Lower leg skin (tissue), 4 donors: Measurements from ENCODE around the gene LGMN. TPM values are rescaled to one million over a fixed set of nuclear protein-coding genes. Genes with fewer than 3 reads are reported as not detected.
A peak's percentile ranks its signal among the peaks of the same experiment; 100 is the strongest.

ENCODE experiments used
- DNase-seq, 2 donors: peaks; one replicate each; pipeline ENCODE4 v3.0.0-alpha.2; 2019; ENCODE audit warnings: low spot score in 2 of 2
- H3K4me3 ChIP-seq: fragments of 200-600 bp; sonication (generic); 2 replicates; pipeline ENCODE4 v1.5.1; 2017; ENCODE audit warnings: mild to moderate bottlenecking, low read depth; ENCODE audit not compliant: poor library complexity, severe bottlenecking
- CTCF ChIP-seq, 3 donors: fragments of 450-650 bp; IDR thresholded peaks; one replicate each; pipeline ENCODE4 v1.5.1; 2016; ENCODE audit warnings: antibody characterized with exemption in 3 of 3, mild to moderate bottlenecking in 3 of 3, moderate library complexity in 2 of 3
- POLR2A ChIP-seq, 2 donors: fragments of 450-650 bp; IDR thresholded peaks; one replicate each; pipeline ENCODE4 v1.6.1; 2016 to 2017; ENCODE audit warnings: antibody characterized with exemption in 2 of 2, mild to moderate bottlenecking in 1 of 2, moderate library complexity in 1 of 2
- WGBS, 2 donors: methylation state at CpG; one replicate each; pipeline ENCODE4 v1.1.5; 2018; 5-methylcytosine and 5-hydroxymethylcytosine counted together
- intact Hi-C: fragments of 100-400 bp; cut with DNase I; formaldehyde crosslinking; loops from one replicate; pipeline ENCODE4 v1.15.0; 2023; ENCODE audit warnings: low total_unique reads
- total RNA-seq, 4 donors: library from RNA; depleted of rRNA; stranded (reverse); fragments of >200 nt; gene quantifications; one replicate each; pipeline ENCODE4 v1.1.0, GENCODE V29; 2016

LGMN gene
- total RNA-seq, 4 donors from 2014 or later = 36.5 to 48.0 (median 41.3) TPM

- DNase-seq = no peak
- intact Hi-C loops = loop anchor here (10.0 kb wide), 1 partner anchor 96 kb away; no protein-coding TSS in a partner anchor
- 88% methylated on average over 27 to 30 of the region's 30 CpGs for WGBS, 2 donors
- no peak overlapping the region for H3K4me3 ChIP-seq
- TF ChIP-seq CTCF (IDR thresholded peaks at IDR 0.05) = no peak
- no peak for TF ChIP-seq POLR2A (IDR thresholded peaks at IDR 0.05)
Observed at GRCh38 chr14:92688434-92689375, 59.7 kb downstream of the LGMN start.

GRCh38 chr14:92687681-92688433 is 60.6 kb downstream of the LGMN start:
- intact Hi-C loops = loop anchor here (10.0 kb wide), 1 partner anchor 97 kb away; no protein-coding TSS in a partner anchor
- DNase-seq = no peak
- WGBS, 2 donors = 48 to 65% methylated on average over 58 to 77 of the region's 80 CpGs
- H3K4me3 ChIP-seq = no peak overlapping the region
- TF ChIP-seq POLR2A (IDR thresholded peaks at IDR 0.05) = no peak
- TF ChIP-seq CTCF (IDR thresholded peaks at IDR 0.05) = no peak

GRCh38 chr14:92686900-92687427 is 61.5 kb downstream of the LGMN start:
- intact Hi-C loops = loop anchor here (10.0 kb wide), 1 partner anchor 98 kb away; no protein-coding TSS in a partner anchor
- TF ChIP-seq POLR2A (IDR thresholded peaks at IDR 0.05) = no peak
- TF ChIP-seq CTCF (IDR thresholded peaks at IDR 0.05) = peak in 2 of 3 donors; percentile 38 to 78
- WGBS, 2 donors = 33 to 41% methylated on average over 20 to 25 of the region's 45 CpGs
- no peak overlapping the region for H3K4me3 ChIP-seq
- DNase-seq = peak; percentile 54 to 96

- TF ChIP-seq POLR2A (IDR thresholded peaks at IDR 0.05) = no peak
- no peak for TF ChIP-seq CTCF (IDR thresholded peaks at IDR 0.05)
- WGBS, 2 donors = 76 to 78% methylated on average over 9 of the region's 9 CpGs
- H3K4me3 ChIP-seq = no peak overlapping the region
- no peak for DNase-seq
- intact Hi-C loops = loop anchor here (10.0 kb wide), 1 partner anchor 98 kb away; no protein-coding TSS in a partner anchor
Observed at GRCh38 chr14:92686411-92686899, 62.0 kb downstream of the LGMN start.

- intact Hi-C loops = loop anchor here (10.0 kb wide), 1 partner anchor 99 kb away; no protein-coding TSS in a partner anchor
- no peak overlapping the region for H3K4me3 ChIP-seq
- WGBS, 2 donors = 90 to 93% methylated on average over 4 of the region's 4 CpGs
- no peak for DNase-seq
- no peak for TF ChIP-seq POLR2A (IDR thresholded peaks at IDR 0.05)
- no peak for TF ChIP-seq CTCF (IDR thresholded peaks at IDR 0.05)
Observed at GRCh38 chr14:92685784-92686355, 62.6 kb downstream of the LGMN start.
